ENCODE data around the gene EPHA8. TPM values are rescaled to one million over a fixed set of nuclear protein-coding genes. Genes with fewer than 3 reads are reported as not detected.

EPHA8 gene
- total RNA-seq, 1 donor from 2014 or later = 0.24 TPM

- Mint-ChIP-seq H3K36me3 (ENCODE audit: insufficient read depth) (no peaks in the 10 kb centered on the region), H3K4me3 (ENCODE audit: low read depth) (no peak overlapping the region), H3K9me3 (ENCODE audit: low read depth) (no peaks in the 10 kb centered on the region), H3K4me1 (ENCODE audit: low read depth) (peaks cover 4% of the 10 kb centered on the region), H3K27ac (no peak overlapping the region), H3K27me3 (peaks cover 76% of the 10 kb centered on the region)
- no peak for TF ChIP-seq CTCF (IDR thresholded peaks at IDR 0.05; ENCODE audit: unreplicated experiment)
- no peak for DNase-seq (ENCODE audit: low spot score, unreplicated experiment)
These were observed 2.9 kb downstream of the EPHA8 start for GRCh38 chr1:22566161-22566560.

- no peak for TF ChIP-seq CTCF (IDR thresholded peaks at IDR 0.05; ENCODE audit: unreplicated experiment)
- Mint-ChIP-seq H3K27me3 (peaks cover 67% of the 10 kb centered on the region), H3K4me3 (ENCODE audit: low read depth) (no peak overlapping the region), H3K9me3 (ENCODE audit: low read depth) (no peaks in the 10 kb centered on the region), H3K4me1 (ENCODE audit: low read depth) (peaks cover 4% of the 10 kb centered on the region), H3K36me3 (ENCODE audit: insufficient read depth) (no peaks in the 10 kb centered on the region), H3K27ac (no peak overlapping the region)
- no peak for DNase-seq (ENCODE audit: low spot score, unreplicated experiment)
These were observed 3.9 kb downstream of the EPHA8 start for GRCh38 chr1:22567197-22567596.

GRCh38 chr1:22567994-22568393 lies 4.7 kb downstream of the EPHA8 start:
- no peak for TF ChIP-seq CTCF (IDR thresholded peaks at IDR 0.05; ENCODE audit: unreplicated experiment)
- DNase-seq (ENCODE audit: low spot score, unreplicated experiment) = no peak
- peaks cover 64% of the 10 kb centered on the region for H3K27me3 Mint-ChIP-seq
- H3K9me3 Mint-ChIP-seq (ENCODE audit: low read depth) = no peaks in the 10 kb centered on the region
- H3K4me3 Mint-ChIP-seq (ENCODE audit: low read depth) = no peak overlapping the region
- no peaks in the 10 kb centered on the region for H3K36me3 Mint-ChIP-seq (ENCODE audit: insufficient read depth)
- H3K4me1 Mint-ChIP-seq (ENCODE audit: low read depth) = peaks cover 4% of the 10 kb centered on the region
- H3K27ac Mint-ChIP-seq = no peak overlapping the region

DNA sequence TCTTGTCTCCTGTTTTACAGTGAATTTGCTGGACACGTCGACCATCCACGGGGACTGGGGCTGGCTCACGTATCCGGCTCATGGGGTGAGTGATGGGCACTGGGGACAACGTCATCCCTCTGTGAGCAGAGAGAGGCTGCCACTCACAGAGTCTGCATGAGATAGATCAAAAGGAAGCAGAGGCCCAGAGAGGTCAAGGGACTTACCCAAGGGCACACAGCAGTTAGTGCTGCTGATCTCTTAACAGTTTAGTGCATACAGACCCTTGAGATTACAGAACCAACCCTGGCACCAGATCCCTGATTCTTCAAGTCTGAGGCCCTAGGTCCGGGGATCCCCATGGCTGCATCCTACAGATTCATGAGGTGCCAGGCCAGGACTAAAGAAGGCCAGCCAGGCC lies 6.0 kb downstream of the EPHA8 start:
- no peak for TF ChIP-seq CTCF (IDR thresholded peaks at IDR 0.05; ENCODE audit: unreplicated experiment)
- Mint-ChIP-seq H3K27ac (no peak overlapping the region), H3K9me3 (ENCODE audit: low read depth) (no peaks in the 10 kb centered on the region), H3K27me3 (peaks cover 62% of the 10 kb centered on the region), H3K4me1 (ENCODE audit: low read depth) (no peaks in the 10 kb centered on the region), H3K36me3 (ENCODE audit: insufficient read depth) (no peaks in the 10 kb centered on the region), H3K4me3 (ENCODE audit: low read depth) (no peak overlapping the region)
- no peak for DNase-seq (ENCODE audit: low spot score, unreplicated experiment)

GRCh38 chr1:22570140-22570909 lies 7.0 kb downstream of the EPHA8 start:
- peaks cover 57% of the 10 kb centered on the region for H3K27me3 Mint-ChIP-seq
- no peak overlapping the region for H3K27ac Mint-ChIP-seq
- H3K4me3 Mint-ChIP-seq (ENCODE audit: low read depth) = no peak overlapping the region
- no peaks in the 10 kb centered on the region for H3K9me3 Mint-ChIP-seq (ENCODE audit: low read depth)
- no peaks in the 10 kb centered on the region for H3K36me3 Mint-ChIP-seq (ENCODE audit: insufficient read depth)
- no peaks in the 10 kb centered on the region for H3K4me1 Mint-ChIP-seq (ENCODE audit: low read depth)
- no peak for TF ChIP-seq CTCF (IDR thresholded peaks at IDR 0.05; ENCODE audit: unreplicated experiment)
- DNase-seq (ENCODE audit: low spot score, unreplicated experiment) = no peak
